Activated CD8-positive, alpha-beta memory T cell treated with anti-CD3 and anti-CD28 coated beads for 48 hours (primary cell): ENCODE data around the gene NPAS1.

Experiments used
- DNase-seq, 3 experiments: peaks; one replicate each; pipeline ENCODE4 v3.0.0-alpha.2; 2020; ENCODE audit warnings: low read depth in 2 of 3, low spot score in 2 of 3

Gene NPAS1, protein sequence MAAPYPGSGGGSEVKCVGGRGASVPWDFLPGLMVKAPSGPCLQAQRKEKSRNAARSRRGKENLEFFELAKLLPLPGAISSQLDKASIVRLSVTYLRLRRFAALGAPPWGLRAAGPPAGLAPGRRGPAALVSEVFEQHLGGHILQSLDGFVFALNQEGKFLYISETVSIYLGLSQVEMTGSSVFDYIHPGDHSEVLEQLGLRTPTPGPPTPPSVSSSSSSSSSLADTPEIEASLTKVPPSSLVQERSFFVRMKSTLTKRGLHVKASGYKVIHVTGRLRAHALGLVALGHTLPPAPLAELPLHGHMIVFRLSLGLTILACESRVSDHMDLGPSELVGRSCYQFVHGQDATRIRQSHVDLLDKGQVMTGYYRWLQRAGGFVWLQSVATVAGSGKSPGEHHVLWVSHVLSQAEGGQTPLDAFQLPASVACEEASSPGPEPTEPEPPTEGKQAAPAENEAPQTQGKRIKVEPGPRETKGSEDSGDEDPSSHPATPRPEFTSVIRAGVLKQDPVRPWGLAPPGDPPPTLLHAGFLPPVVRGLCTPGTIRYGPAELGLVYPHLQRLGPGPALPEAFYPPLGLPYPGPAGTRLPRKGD

GRCh38 chr19:47019431-47020041, at the start of gene NPAS1:
Gene NPAS1 (plus strand): TSS chr19:47019837. CDS start chr19:47021048, 1,211 bp downstream.
- DNase-seq, result no peak

DNA sequence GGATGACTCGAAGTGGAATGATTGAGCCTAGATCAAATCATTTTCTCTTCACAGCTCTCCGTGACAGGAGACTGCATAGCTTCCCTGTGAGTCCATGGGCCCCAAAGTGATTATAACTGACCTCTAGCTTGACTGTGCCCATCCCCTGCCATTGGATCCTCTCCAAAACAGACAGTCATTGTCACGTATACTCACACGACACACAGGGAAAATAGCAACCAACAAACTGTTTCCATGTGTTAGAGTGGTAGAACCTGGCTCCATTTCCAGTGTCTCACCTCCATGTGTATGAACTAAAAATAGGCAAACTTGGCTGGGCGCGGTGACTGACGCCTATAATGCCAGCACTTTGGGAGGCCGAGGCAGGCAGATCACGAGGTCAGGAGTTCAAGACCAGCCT, 48.8 kb upstream of the NPAS1 start:
- DNase-seq, result no peak

GRCh38 chr19:46972311-46972710, 47.3 kb upstream of the NPAS1 start:
- no peak for DNase-seq

GRCh38 chr19:46974181-46974580, 45.5 kb upstream of the NPAS1 start:
- no peak for DNase-seq

- DNase-seq, result no peak
Measured at GRCh38 chr19:46975011-46975924, 44.4 kb upstream of the NPAS1 start.

DNA sequence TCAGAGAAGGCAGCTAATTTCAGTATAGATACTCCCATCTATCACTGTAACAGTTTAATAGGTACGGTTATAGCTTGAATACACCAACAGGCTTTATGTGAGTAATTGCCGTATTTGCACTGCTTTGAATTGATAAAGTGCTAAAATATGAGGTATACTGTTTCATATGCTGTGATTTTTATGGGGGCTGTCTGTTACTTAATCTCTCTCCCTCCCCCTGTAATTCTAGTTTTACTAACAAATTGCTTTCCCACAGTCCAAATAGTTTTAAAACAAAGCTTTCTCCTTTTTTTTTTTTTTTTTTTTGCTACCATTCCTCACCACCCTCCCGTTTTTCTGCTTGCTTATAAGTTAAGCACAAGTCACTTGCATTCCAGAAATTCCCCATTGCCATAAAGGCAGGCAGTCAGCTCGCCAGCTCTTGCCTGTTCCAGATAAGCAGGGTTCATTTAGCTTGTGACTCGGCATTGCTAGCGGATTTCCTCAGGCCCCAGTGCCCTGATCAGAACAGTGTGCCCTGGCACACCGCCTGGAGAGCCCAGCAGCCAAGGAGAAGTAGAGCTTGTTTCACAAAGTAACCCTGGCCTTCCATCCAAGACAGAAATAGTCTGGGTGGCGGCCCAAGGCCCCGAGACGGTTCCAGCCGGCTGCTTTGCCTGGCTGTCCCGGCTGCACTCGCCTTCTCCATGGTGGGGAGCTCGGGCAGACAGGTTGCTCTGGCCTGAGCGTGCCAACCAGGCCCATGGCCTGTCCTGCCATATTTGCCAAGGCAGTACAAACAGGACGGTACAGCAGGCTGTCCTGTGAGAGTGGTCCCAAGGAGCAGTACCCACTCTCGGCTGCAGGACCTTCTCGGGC, 43.5 kb upstream of the NPAS1 start:
- no peak for DNase-seq

DNA sequence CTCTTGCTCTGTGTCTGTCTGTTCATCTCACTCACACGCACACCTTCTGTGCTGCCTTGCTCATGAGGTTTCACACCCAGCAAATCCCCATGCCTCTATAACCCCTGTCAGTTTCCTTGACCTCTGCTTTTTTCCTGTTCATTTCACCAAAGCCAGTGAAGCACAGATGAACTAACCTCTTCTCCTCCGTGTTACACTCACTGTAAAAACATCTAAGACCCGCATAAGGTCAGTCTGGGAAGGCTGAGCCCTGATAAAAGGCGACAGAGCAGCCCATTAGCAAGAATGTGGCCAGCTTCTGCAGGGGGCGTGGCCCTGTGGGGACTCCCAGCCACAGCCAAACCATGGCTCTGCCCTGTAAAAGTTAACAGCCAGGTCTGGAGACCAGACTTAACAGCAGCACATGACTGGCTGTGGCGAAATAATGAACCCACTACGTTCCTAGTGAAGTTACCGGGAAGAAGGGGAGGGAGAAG, 42.8 kb upstream of the NPAS1 start:
- DNase-seq, result no peak

DNA sequence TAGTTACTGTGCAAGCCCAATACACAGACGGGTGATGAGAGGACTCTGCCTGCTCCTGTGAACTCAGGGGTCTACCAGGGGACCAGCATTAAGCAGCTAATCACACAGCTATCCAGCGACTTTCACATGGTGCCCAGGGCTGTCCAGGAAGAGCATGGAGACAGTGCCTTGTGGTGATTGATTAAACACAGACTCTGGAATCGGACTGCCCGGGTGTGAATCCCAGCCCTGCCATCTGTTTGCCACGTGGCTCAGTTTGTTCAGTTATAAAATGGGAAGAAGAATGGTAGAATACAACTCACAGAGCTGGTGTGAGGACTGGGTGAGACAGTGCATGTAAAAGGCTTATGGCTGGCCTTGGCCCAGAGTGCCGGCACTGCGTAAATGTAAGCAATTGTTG, 42.1 kb upstream of the NPAS1 start:
- no peak for DNase-seq

GRCh38 chr19:46978171-46978869, 41.3 kb upstream of the NPAS1 start:
- DNase-seq, result no peak

GRCh38 chr19:46979126-46980105, 40.2 kb upstream of the NPAS1 start:
- no peak for DNase-seq

DNA sequence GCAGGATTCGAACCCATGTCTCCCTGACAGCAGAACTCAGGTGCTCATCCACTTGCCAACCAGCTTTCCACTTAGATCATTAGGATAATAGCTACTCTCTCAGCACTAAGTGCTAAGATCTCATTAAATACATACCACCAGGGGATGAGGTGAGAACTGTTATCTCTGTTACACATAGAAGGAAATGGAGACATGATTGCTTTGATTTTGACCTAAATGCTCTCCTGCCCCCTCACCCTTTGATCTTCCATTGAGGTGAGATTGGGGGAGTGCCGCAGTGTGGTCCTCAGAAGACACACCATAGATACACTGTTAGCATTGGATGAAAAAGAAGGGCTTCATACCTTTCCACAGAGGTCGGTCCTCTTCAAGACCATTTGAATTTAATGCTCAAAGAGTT, 38.9 kb upstream of the NPAS1 start:
- no peak for DNase-seq

- no peak for DNase-seq
Measured at GRCh38 chr19:46981286-46981945, 38.2 kb upstream of the NPAS1 start.

GRCh38 chr19:46983097-46983496, 36.5 kb upstream of the NPAS1 start:
- no peak for DNase-seq

DNA sequence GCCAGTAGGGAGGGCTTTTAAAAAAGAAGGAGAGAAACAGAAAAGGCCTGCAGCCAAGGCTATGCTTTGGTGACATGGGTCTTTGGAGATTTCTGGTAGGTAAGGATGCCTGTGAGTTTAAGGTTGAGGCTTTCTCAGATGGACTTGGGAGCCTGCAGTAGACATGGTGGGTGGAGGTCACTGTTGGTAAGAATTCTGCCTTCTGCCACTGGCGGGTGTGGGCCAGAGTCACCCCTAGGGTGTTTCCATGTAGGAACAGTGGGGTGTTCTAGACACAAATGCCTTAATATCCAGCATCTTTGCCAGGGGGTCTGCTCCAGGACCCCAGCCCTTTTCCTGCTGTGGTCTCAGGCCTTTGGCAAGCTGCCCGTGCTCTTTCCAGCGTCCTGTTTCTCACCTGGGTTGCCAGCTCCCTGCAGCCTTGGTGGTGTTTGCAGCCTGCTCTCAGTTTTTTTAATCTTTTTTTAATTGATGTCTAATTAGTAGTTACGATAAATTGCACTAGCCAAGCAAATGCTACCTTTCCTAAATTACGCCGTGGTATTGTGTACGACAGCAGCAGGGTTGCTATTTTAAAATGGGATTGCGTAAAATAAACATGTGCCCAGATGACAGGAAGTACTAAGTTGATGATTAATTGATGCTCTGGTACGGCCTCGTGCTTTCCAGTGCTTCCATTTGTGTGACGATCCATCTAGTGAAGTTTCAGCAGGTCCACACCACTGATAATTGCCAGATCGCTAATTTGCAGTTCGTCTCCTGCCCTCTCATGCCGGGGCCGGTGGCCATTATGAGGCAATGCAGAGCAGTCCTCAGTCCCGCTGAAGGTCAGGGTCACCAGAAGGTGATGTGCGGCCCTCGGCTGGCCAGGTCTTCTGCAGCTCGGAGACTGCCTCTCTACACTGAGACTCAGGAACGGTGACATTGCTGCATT, 35.3 kb upstream of the NPAS1 start:
- DNase-seq, result no peak

GRCh38 chr19:46985542-46986415, 33.9 kb upstream of the NPAS1 start:
- DNase-seq, result no peak
